PC-3 (cell line): ENCODE measurements around the gene DLGAP5. TPM values are rescaled to one million over a fixed set of nuclear protein-coding genes. Genes with fewer than 3 reads are reported as not detected.

Experiments
- ATAC-seq: fragments of 200-7000 bp; cut with Tn5 transposase; 2 replicates; pipeline ENCODE4 v1.9.1; 2020; ENCODE audit warnings: mild to moderate bottlenecking, moderate library complexity
- BruUV-seq: library from RNA; stranded (reverse); fragments of 400-500 nt; replicated peaks from 2 replicates; lab custom pipeline; 2021; lab: Mats Ljungman, UMichigan
- CTCF ChIA-PET: fragments of 300-600 bp; sonication (Branson Sonifier 250); formaldehyde crosslinking; loops from one replicate; lab custom pipeline; 2022; ENCODE audit warnings: antibody characterized with exemption; lab: Charles Lee
- POLR2A ChIA-PET: fragments of 300-600 bp; sonication (Branson Sonifier 250); formaldehyde crosslinking; loops from one replicate; lab custom pipeline; 2022; ENCODE audit warnings: antibody characterized with exemption; ENCODE audit not compliant: unreplicated experiment; lab: Charles Lee
- DNase-seq: peaks from one replicate; pipeline ENCODE4 v3.0.0-alpha.2; 2015
- H2AFZ ChIP-seq: fragments of 300-600 bp; sonication (generic); 2 replicates; pipeline ENCODE4 v1.6.0; 2016; ENCODE audit warnings: antibody characterized with exemption, low read length
- H3F3A ChIP-seq: fragments of 300-600 bp; sonication (generic); one replicate; pipeline ENCODE4 v1.6.0; 2017; ENCODE audit warnings: antibody characterized with exemption, low read length, control low read depth, mild to moderate bottlenecking; ENCODE audit not compliant: unreplicated experiment
- H3K27ac ChIP-seq: fragments of 300-600 bp; sonication (generic); 2 replicates; pipeline ENCODE4 v1.5.1; 2016; ENCODE audit warnings: mild to moderate bottlenecking, low read length
- H3K27me3 ChIP-seq: fragments of 300-600 bp; sonication (generic); 2 replicates; pipeline ENCODE4 v1.6.1; 2016; ENCODE audit warnings: low read length, mixed read lengths
- H3K36me3 ChIP-seq: fragments of 300-600 bp; sonication (generic); 2 replicates; pipeline ENCODE4 v1.6.1; 2016; ENCODE audit warnings: low read depth, mixed run types, low read length, mixed read lengths
- H3K4me1 ChIP-seq: fragments of 300-600 bp; sonication (generic); 2 replicates; pipeline ENCODE4 v1.5.1; 2016; ENCODE audit warnings: low read length; ENCODE audit not compliant: insufficient read depth
- H3K4me2 ChIP-seq: fragments of 300-600 bp; sonication (generic); 2 replicates; pipeline ENCODE4 v1.6.0; 2016; ENCODE audit warnings: low read length
- H3K4me3 ChIP-seq: fragments of 300-600 bp; sonication (generic); 2 replicates; pipeline ENCODE4 v1.5.1; 2016; ENCODE audit warnings: mild to moderate bottlenecking, low read length, mixed read lengths
- H3K79me2 ChIP-seq: fragments of 300-600 bp; sonication (generic); 2 replicates; pipeline ENCODE4 v1.6.1; 2017; ENCODE audit warnings: low read length, mixed read lengths
- H3K9ac ChIP-seq: fragments of 300-600 bp; sonication (generic); 2 replicates; pipeline ENCODE4 v1.6.0; 2016; ENCODE audit warnings: mild to moderate bottlenecking, low read length
- H3K9me2 ChIP-seq: fragments of 300-600 bp; sonication (generic); replicated peaks from 2 replicates; pipeline ENCODE4 v1.6.1; 2016; ENCODE audit warnings: mixed run types, low read length, mixed read lengths
- H3K9me3 ChIP-seq: fragments of 300-600 bp; sonication (generic); 2 replicates; pipeline ENCODE4 v1.6.1; 2016; ENCODE audit warnings: low read length, mixed read lengths
- H4K20me1 ChIP-seq: fragments of 300-600 bp; sonication (generic); 2 replicates; pipeline ENCODE4 v1.6.1; 2016; ENCODE audit warnings: low read length, mixed read lengths
- EZH2 ChIP-seq: fragments of 300-600 bp; sonication (generic); IDR thresholded peaks from one replicate; pipeline ENCODE4 v1.6.1; 2017; ENCODE audit warnings: antibody characterized with exemption, mild to moderate bottlenecking, low read length; ENCODE audit not compliant: unreplicated experiment
- EZH2phosphoT487 ChIP-seq: fragments of 300-600 bp; sonication (generic); IDR thresholded peaks from 2 replicates; pipeline ENCODE4 v1.6.1; 2018; ENCODE audit warnings: mild to moderate bottlenecking, antibody characterized with exemption, low read length, borderline replicate concordance
- intact Hi-C: fragments of 100-400 bp; cut with micrococcal nuclease; formaldehyde crosslinking; loops from 2 replicates; pipeline ENCODE4 v1.9.0; 2023
- total RNA-seq: library from RNA; depleted of rRNA; stranded (reverse); fragments of >200 nt; gene quantifications from 2 replicates; pipeline ENCODE4 v1.2.3, GENCODE V29; 2014
- TF ChIP-seq, protein P1 (sequence below): fragments of 300-600 bp; sonication (generic); conservative IDR thresholded peaks from 2 replicates; pipeline ENCODE4 v1.5.1; 2017; ENCODE audit warnings: antibody characterized with exemption, low read depth, mild to moderate bottlenecking, low read length

Gene DLGAP5
- total RNA-seq, 1 experiment from 2014 or later: 97.9 TPM

DNA sequence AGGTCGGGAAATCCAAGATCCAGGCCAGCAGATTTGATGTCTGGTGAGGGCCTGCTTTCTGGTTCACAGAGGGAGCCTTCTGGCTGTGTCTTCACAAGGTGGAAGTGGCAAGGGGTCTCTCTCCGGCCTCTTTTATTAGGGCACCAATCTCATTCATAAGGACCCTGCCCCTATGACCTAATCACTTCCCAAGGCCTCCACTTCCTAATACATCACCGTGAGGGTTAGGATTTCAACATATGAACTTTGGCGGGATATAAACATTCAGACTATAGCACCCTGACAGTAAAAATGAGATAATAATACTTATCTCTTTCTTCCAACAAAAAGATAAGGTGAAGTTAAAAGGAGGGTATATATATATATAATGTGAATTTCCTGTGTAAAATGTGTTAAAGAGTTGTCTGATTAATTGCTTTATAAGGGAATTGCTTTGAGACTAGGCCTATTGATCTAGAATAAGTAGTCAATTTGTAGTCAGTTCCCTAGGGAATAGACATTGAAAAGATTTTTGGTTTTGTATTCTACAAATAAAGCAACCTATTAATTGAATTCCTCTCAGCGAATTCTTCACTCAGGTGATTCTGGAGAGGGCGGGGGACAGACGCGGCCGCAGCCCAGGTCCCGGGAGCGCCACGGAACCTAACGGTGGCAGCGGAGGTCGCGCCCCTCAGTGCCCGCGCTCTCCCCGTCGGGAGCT lies 62.8 kb downstream of the DLGAP5 start:
- ATAC-seq (no peak), DNase-seq (no peak)
- peak overlapping the region; percentile 77 for H2AFZ ChIP-seq
- intact Hi-C loops: loop anchor here (1.0 kb wide), 1 partner anchor 39 kb away; no protein-coding TSS in a partner anchor
- peaks cover 43% of the 10 kb centered on the region for H3K79me2 ChIP-seq
- no peaks in the 10 kb centered on the region for H3K9me2 ChIP-seq
- no peaks in the 10 kb centered on the region for H3K9me3 ChIP-seq
- peak overlapping the region; percentile 83 for H3K4me2 ChIP-seq
- TSS peak; percentile 77 for BruUV-seq
- H3K4me1 ChIP-seq: peaks cover 59% of the 10 kb centered on the region
- peaks cover 10% of the 10 kb centered on the region for H3F3A ChIP-seq
- H3K4me3 ChIP-seq: peak overlapping the region; percentile 73
- POLR2A ChIA-PET: interaction anchor here (0.6 to 2.4 kb wide), 3 partner anchors 26 to 1387 kb away, joined by 3 to 45 read pairs (median 5); no protein-coding TSS in a partner anchor
- H3K9ac ChIP-seq: peak overlapping the region; percentile 87
- H3K27ac ChIP-seq: peak overlapping the region; percentile 82
- no peaks in the 10 kb centered on the region for H3K27me3 ChIP-seq
- CTCF ChIA-PET: interaction anchor here (2.0 kb wide), 1 partner anchor 25 kb away, joined by 6 read pairs; no protein-coding TSS in a partner anchor
- TF ChIP-seq, protein P1, sequence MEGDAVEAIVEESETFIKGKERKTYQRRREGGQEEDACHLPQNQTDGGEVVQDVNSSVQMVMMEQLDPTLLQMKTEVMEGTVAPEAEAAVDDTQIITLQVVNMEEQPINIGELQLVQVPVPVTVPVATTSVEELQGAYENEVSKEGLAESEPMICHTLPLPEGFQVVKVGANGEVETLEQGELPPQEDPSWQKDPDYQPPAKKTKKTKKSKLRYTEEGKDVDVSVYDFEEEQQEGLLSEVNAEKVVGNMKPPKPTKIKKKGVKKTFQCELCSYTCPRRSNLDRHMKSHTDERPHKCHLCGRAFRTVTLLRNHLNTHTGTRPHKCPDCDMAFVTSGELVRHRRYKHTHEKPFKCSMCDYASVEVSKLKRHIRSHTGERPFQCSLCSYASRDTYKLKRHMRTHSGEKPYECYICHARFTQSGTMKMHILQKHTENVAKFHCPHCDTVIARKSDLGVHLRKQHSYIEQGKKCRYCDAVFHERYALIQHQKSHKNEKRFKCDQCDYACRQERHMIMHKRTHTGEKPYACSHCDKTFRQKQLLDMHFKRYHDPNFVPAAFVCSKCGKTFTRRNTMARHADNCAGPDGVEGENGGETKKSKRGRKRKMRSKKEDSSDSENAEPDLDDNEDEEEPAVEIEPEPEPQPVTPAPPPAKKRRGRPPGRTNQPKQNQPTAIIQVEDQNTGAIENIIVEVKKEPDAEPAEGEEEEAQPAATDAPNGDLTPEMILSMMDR: no peak
- TF ChIP-seq EZH2 (no peak), EZH2phosphoT487 (no peak)
- H4K20me1 ChIP-seq: peaks cover 30% of the 10 kb centered on the region
- peaks cover 9% of the 10 kb centered on the region for H3K36me3 ChIP-seq

DNA sequence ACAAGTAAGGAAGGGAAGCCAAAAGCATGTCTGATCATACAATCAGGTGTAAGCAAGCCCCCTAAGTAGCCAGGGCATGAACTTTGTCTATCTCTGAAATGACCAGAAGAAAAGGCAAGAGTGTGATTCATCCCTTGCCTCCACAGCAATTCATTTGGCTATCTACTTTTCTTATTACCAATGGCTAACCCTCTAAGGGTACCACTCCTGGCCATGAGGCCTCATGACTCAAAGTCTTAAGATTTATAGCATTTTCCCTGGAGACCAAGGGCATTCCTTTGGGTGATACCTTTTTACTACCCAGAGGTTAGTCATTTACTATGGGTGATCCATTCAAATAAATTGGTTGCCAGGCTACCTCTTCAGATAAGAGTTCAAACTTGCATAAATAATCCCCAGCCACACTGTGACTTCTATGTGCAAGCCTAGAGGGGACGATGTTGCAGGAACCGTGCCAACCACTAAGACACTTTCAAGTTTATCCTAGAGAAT lies 63.9 kb downstream of the DLGAP5 start:
- no peaks in the 10 kb centered on the region for H3K27me3 ChIP-seq
- no peak overlapping the region for H3K4me3 ChIP-seq
- H3K4me1 ChIP-seq: peaks cover 69% of the 10 kb centered on the region
- TF ChIP-seq, protein P1: no peak
- TF ChIP-seq EZH2 (no peak), EZH2phosphoT487 (no peak)
- peaks cover 20% of the 10 kb centered on the region for H4K20me1 ChIP-seq
- intact Hi-C loops: loop anchor here (1.0 kb wide), 1 partner anchor 25 kb away; no protein-coding TSS in a partner anchor
- peak; percentile 39 for ATAC-seq
- H3K4me2 ChIP-seq: peak overlapping the region; percentile 83
- no peaks in the 10 kb centered on the region for H3K9me2 ChIP-seq
- peak overlapping the region; percentile 87 for H3K9ac ChIP-seq
- peaks cover 33% of the 10 kb centered on the region for H3K79me2 ChIP-seq
- H3F3A ChIP-seq: peaks cover 10% of the 10 kb centered on the region
- H3K9me3 ChIP-seq: no peaks in the 10 kb centered on the region
- H3K36me3 ChIP-seq: no peaks in the 10 kb centered on the region
- H3K27ac ChIP-seq: peak overlapping the region; percentile 82
- peak; percentile 99 for DNase-seq
- POLR2A ChIA-PET: interaction anchor here (0.5 to 1.3 kb wide), 3 partner anchors 19 to 125 kb away, joined by 4 to 8 read pairs (median 4); no protein-coding TSS in a partner anchor
- no TSS peak for BruUV-seq
- 0 out of 2 replicates have a peak overlapping the region, but pooled peaks have one; percentile 16 for H2AFZ ChIP-seq
- CTCF ChIA-PET: no interaction called here
